Keratinocyte (primary cell): ENCODE results near the gene KRTAP10-4.

Experiments
- EZH2 ChIP-seq: IDR thresholded peaks from one replicate; pipeline ENCODE4 v1.6.1; 2012; ENCODE audit warnings: inconsistent platforms, mild to moderate bottlenecking, low read length, moderate library complexity
- TF ChIP-seq, protein P1 (sequence below), 3 experiments: IDR thresholded peaks in 1 of 3; conservative IDR thresholded peaks in 1 of 3; optimal IDR thresholded peaks in 1 of 3; 2 replicates in 2 of 3; 3 replicates in 1 of 3; pipeline versions ENCODE3 to v1.5.1; 2011; ENCODE audit warnings: low read length in 3 of 3, mild to moderate bottlenecking in 3 of 3, moderate library complexity in 2 of 3, control low read depth in 1 of 3, inconsistent platforms in 1 of 3; ENCODE audit not compliant: insufficient read depth in 2 of 3; ENCODE audit errors: extremely low read depth in 1 of 3

DNA sequence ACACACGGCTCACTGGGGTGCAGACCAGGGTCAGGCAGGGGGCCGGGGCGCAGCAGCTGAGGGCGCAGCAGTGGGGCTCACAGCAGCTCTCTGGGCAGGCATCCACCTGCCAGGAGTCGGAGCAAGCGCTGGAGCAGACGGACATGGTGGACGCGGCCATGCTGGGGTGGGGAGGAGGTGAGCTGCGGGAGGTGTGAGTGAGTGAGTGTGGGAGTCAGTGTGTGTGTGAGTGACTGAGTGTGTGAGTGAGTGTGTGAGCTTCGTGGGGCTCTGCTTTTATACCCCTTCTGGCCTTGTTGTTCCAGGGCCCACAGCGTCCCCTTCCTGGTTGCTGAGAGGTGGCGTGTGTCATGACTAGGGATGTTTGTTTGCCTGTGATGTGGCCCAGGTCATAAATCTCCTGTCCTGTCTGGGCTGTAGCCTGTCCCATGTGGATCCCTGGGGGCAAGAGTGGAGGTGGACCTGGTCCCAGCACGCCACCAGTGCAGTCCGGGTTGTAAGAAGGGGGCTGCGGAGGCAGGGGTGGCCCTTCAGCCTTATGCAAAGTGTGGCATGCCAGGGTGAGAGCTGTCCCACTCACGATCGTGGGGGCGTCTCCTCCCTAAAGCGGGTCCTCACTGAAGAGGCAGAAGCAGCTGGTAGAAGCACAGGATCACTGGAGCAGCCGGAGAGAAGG, 33.4 kb upstream of the KRTAP10-4 start, which contains the start of gene KRTAP10-1:
- TF ChIP-seq, protein P1, sequence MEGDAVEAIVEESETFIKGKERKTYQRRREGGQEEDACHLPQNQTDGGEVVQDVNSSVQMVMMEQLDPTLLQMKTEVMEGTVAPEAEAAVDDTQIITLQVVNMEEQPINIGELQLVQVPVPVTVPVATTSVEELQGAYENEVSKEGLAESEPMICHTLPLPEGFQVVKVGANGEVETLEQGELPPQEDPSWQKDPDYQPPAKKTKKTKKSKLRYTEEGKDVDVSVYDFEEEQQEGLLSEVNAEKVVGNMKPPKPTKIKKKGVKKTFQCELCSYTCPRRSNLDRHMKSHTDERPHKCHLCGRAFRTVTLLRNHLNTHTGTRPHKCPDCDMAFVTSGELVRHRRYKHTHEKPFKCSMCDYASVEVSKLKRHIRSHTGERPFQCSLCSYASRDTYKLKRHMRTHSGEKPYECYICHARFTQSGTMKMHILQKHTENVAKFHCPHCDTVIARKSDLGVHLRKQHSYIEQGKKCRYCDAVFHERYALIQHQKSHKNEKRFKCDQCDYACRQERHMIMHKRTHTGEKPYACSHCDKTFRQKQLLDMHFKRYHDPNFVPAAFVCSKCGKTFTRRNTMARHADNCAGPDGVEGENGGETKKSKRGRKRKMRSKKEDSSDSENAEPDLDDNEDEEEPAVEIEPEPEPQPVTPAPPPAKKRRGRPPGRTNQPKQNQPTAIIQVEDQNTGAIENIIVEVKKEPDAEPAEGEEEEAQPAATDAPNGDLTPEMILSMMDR (optimal IDR thresholded peaks at IDR 0.05 in 1 of 3, IDR thresholded peaks at IDR 0.05 in 1 of 3, conservative IDR thresholded peaks at IDR 0.05 in 1 of 3; ENCODE audit: extremely low read depth in 1 of 3, insufficient read depth in 2 of 3, low read length in 3 of 3), result no peak
- TF ChIP-seq EZH2, result no peak
